GM19397 (cell line): Measurements from ENCODE around the gene OR6J1.
"Not testable (repeated sequence)": the region's sequence is repeated elsewhere in the genome, so short reads cannot be mapped to it uniquely, and the experiment has no call there.

Experiments
- ATAC-seq: cut with Tn5 transposase; IDR thresholded peaks from one replicate; pipeline ENCODE4 v1.9.1; 2021; ENCODE audit warnings: mild to moderate bottlenecking, moderate library complexity; ENCODE audit not compliant: unreplicated experiment

The OR6J1 gene

GRCh38 chr14:22610931-22611330 lies 33.2 kb downstream of the OR6J1 start:
- ATAC-seq, result no peak

DNA sequence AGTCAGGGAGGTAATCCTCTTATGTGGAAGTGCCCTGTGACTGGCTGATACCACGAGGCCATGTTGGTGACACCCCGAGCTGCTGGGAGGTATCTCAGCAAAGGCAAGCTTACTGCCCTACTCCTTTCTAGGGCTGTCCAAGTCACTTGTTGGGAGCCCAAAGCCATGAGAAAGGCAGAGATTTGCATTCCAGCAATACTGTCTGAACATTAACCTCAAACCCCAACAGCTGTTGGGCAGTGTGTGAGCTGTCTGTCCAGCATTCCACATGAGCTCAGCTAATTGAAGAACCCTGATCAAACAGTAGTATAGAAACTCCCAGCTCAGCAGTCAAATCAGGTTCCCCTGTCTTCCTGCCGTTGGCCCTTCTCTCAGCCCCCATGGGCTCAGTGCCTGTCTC lies 36.9 kb downstream of the OR6J1 start:
- ATAC-seq, result no peak

- ATAC-seq, result no peak
Observed at GRCh38 chr14:22606380-22606779, 37.8 kb downstream of the OR6J1 start.

DNA sequence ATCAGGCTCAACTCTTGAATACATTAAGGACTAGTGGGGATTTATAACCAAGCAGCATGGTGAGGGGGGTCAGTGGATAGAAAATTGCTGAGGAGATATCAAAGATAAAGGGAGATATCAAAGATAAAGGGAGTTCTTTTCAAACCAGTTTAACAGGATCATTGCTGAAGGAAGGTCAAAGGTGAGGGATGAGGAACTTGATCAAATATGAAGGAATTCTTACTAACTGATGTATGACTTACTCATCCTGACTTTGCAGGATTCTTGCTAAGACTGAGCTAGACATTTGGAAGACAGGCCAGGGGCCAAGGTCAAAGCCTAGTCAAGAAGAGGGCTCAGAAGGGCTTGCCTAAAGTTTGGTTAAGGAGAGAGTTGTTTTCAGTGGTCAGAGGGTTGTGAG lies 41.3 kb downstream of the OR6J1 start:
- ATAC-seq, result no peak

GRCh38 chr14:22601996-22602395 lies 42.2 kb downstream of the OR6J1 start:
- ATAC-seq, result no peak

DNA sequence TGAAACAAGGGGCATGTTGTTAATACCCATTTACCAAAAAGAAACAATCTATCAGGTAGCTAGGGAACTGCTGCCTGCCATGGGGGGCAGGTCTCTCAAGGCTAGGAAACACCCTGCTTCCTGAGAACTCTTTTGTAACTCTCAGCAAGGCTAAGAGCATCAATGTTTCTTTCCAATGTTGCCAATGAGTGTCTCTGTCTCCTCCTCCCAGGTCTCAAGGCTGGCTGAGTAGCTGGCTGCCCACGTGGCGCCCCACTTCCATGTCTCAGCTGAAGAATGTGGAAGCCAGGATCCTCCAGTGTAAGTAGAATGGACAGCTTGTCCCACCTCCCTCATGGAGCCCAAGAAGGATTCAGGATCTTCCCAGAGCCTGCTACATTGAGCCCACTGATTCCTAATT lies 42.7 kb downstream of the OR6J1 start:
- no peak for ATAC-seq

- no peak for ATAC-seq
Observed at GRCh38 chr14:22600027-22600426, 44.1 kb downstream of the OR6J1 start.

GRCh38 chr14:22599349-22599748 lies 44.8 kb downstream of the OR6J1 start:
- no peak for ATAC-seq

- peak; percentile 40 for ATAC-seq
Observed at GRCh38 chr14:22598896-22599244, 45.3 kb downstream of the OR6J1 start.

- peak; percentile 71 for ATAC-seq
Observed at GRCh38 chr14:22598099-22598895, 45.9 kb downstream of the OR6J1 start, which contains the start of gene ABHD4. TSS of gene ABHD4 (plus strand) at chr14:22598300. CDS start at chr14:22598307, 7 bp downstream.

DNA sequence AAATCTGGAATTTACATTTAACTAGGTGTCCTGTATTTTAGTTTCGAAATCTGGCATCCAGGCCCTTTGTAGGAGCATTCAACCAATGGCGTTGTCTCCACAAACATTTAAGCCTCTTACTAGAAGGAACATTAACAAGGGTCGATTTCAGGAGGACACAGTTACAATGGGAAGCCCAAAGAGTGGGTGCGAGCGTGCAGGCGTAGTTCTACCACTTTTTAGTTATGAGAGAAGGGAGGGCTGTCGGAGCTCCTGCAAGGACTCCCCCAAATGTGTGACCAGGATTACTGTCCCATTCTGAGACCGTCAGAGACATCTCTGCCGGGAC lies 46.4 kb downstream of the OR6J1 start:
- peak; percentile 14 for ATAC-seq

GRCh38 chr14:22597265-22597664 lies 46.9 kb downstream of the OR6J1 start:
- ATAC-seq, result no peak

DNA sequence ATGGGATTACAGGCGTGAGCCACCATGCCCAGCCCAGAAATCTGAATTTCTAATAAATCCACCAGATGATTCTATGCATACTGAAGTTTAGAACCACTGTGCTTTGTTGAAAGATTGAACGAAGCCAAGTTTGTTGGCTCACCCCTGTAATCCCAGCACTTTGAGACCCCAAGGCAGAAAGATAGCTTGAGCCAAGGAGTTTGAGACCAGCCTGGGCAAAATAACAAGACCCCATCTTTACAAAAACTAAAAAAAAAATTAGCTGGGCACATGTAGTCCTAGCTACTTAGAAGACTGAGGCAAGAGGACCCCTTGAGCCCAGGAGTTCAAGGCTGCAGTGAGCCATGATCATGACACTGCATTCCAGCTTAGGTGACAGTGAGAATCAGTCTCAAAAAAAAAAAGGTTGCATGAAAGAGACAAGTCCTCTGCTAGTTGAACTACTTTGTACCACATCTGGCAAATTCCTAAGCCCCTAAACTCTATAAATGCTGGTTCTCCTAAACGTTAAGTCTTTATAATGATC lies 47.7 kb downstream of the OR6J1 start:
- no peak for ATAC-seq

GRCh38 chr14:22594156-22594716 lies 49.9 kb downstream of the OR6J1 start:
- ATAC-seq, result no peak

GRCh38 chr14:22593601-22594000 lies 50.6 kb downstream of the OR6J1 start:
- no peak for ATAC-seq

DNA sequence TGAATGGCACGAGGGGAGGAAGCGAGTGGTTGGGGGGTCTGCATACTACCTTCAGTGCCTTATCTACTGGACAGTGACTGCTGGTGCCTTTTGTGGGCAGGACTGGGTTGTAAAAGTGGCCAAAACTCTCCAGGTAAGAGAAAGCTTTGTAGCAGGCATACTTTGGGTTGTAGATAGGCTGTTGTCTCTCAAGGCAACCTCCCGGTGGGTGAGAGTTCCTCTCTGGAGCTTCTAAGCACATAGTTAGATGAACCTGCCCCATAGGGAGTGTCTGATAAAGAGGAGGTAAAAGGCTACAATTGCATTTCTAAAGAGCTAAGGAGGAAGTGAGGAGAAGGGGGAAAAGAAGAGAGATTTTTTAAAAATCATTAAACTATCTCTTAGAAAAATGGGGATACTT lies 51.0 kb downstream of the OR6J1 start:
- no peak for ATAC-seq

- peak; percentile 94 for ATAC-seq
Observed at GRCh38 chr14:22589096-22589839, 54.9 kb downstream of the OR6J1 start, which contains the start of gene DAD1. TSS of gene DAD1 (minus strand) at chr14:22589224. CDS start at chr14:22589157, 67 bp downstream.

- ATAC-seq, result no peak
Observed at GRCh38 chr14:22588526-22589095, 55.5 kb downstream of the OR6J1 start.

DNA sequence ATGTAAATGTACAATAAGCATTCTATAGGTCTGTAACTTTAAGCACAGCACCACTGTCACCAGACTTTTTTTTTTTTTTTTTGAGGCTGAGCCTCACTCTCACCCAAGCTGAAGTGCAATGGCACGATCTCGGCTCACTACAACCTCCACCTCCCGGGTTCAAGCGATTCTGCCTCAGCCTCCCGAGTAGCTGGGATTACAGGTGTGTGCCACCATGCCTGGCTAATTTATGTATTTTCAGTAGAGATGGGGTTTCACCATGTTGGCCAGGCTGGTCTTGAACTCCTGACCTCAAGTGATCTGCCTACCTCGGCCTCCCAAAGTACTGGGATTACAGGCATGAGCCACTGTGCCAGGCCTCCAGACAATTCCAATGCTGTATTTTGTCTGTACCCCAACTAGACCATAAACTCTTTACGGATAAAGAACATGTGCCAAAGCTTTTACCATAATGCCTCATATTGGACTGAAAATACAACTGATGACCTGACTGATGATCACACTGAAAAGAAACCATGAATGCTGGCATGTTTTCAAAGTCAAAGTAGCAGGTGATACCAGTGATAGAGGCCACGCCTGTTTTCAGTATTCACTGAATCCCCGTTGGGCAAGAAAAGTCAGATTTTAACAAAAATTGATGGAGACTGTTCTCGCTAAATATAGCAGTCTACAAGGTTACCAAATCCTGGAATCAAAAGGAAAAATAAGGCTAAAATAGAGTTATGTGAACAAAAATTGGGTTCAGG lies 56.3 kb downstream of the OR6J1 start:
- ATAC-seq, result not testable (repeated sequence)

GRCh38 chr14:22587247-22587646 lies 56.9 kb downstream of the OR6J1 start:
- no peak for ATAC-seq

DNA sequence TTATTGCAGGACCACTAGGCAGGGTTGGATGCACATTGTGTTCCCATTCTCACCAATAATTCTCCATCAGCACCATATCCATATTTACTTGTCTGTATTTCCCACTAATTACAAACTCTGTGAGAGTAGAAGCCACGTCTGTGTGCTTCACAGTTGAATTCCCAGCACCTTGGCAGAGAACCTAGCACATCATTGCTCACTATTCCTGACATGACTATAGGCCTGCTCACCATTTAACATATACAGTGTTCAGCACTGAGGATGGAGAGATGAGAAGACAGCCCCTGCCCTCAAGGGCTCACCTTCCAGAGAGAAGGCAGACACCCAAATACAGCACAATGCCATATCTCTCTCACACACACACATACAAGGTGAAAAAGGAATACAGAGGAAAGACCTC lies 60.2 kb downstream of the OR6J1 start:
- no peak for ATAC-seq
